MCF 10A (cell line): ENCODE measurements around the gene FOXR2. TPM values are rescaled to one million over a fixed set of nuclear protein-coding genes. Genes with fewer than 3 reads are reported as not detected.

Source experiments
- BruUV-seq: library from RNA; stranded (reverse); fragments of 400-500 nt; replicated peaks from 2 replicates; lab custom pipeline; 2021; lab: Mats Ljungman, UMichigan
- CTCF ChIA-PET: fragments of 300-600 bp; sonication (Branson Sonifier 250); formaldehyde crosslinking; extraction: SDS; loops from one replicate; lab custom pipeline; 2021; ENCODE audit warnings: antibody characterized with exemption, inconsistent platforms; lab: Yijun Ruan, JAX
- POLR2A ChIA-PET: fragments of 300-600, 350-650 bp; sonication (Branson Sonifier 250); formaldehyde crosslinking; extraction: SDS; loops from one replicate; lab custom pipeline; 2020; ENCODE audit warnings: antibody characterized with exemption, inconsistent platforms; lab: Yijun Ruan, JAX
- DNase-seq: peaks from one replicate; pipeline ENCODE4 v3.0.0-alpha.2; 2018; ENCODE audit not compliant: unreplicated experiment
- H3K27ac Mint-ChIP-seq: one replicate; pipeline ENCODE4 v1.8.0; 2022; ENCODE audit warnings: mild to moderate bottlenecking, low read depth, mixed read lengths; ENCODE audit not compliant: unreplicated experiment
- H3K27me3 Mint-ChIP-seq: one replicate; pipeline ENCODE4 v1.8.0; 2022; ENCODE audit warnings: mixed read lengths; ENCODE audit not compliant: insufficient read depth, unreplicated experiment
- H3K36me3 Mint-ChIP-seq: one replicate; pipeline ENCODE4 v1.8.0; 2022; ENCODE audit warnings: mild to moderate bottlenecking, moderate library complexity, mixed read lengths; ENCODE audit not compliant: insufficient read depth, unreplicated experiment
- H3K4me1 Mint-ChIP-seq: one replicate; pipeline ENCODE4 v1.8.0; 2022; ENCODE audit warnings: mixed read lengths; ENCODE audit not compliant: insufficient read depth, unreplicated experiment
- H3K4me3 Mint-ChIP-seq: one replicate; pipeline ENCODE4 v1.8.0; 2022; ENCODE audit warnings: mild to moderate bottlenecking, moderate library complexity, mixed read lengths; ENCODE audit not compliant: unreplicated experiment
- H3K9me3 Mint-ChIP-seq: one replicate; pipeline ENCODE4 v1.8.0; 2022; ENCODE audit warnings: mixed read lengths; ENCODE audit not compliant: unreplicated experiment
- intact Hi-C: fragments of 100-400 bp; cut with micrococcal nuclease; formaldehyde crosslinking; loops from 2 replicates; pipeline ENCODE4 v1.14.1; 2022
- total RNA-seq: library from RNA; stranded (reverse); gene quantifications from 2 replicates; pipeline ENCODE4 v1.2.3, GENCODE V29; 2022
- TF ChIP-seq, protein P1 (sequence below): fragments of 200-600 bp; IDR thresholded peaks from one replicate; pipeline ENCODE4 v1.8.0; 2022; ENCODE audit warnings: antibody characterized with exemption, mild to moderate bottlenecking; ENCODE audit not compliant: unreplicated experiment

The FOXR2 gene
- total RNA-seq, 1 experiment from 2014 or later = not detected

DNA sequence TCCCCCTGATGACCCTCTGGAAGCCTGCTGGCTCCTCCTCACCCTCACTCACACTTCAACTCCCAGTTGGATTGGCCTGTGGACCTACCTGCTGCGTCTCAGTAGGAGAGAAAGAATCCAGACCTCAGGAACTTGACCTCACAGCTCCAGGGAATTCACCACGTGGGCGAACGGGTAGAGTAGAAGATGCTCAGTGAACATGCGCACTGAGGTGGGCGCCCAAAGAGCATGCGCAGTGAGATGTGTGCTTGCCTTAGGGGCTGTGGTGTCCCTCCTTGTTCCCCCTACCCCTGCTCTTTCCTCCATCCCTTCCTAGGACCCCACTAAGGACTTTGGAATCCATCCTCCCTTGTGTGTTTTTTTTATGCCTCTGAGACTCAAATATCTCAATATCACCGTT lies 12.9 kb downstream of the FOXR2 start:
- CTCF ChIA-PET = no interaction called here
- intact Hi-C loops = no loop called here
- Mint-ChIP-seq H3K36me3 (no peaks in the 10 kb centered on the region), H3K4me3 (no peak overlapping the region), H3K27me3 (no peaks in the 10 kb centered on the region), H3K4me1 (no peaks in the 10 kb centered on the region), H3K27ac (no peak overlapping the region), H3K9me3 (no peaks in the 10 kb centered on the region)
- no TSS peak for BruUV-seq
- DNase-seq = no peak
- TF ChIP-seq, protein P1, sequence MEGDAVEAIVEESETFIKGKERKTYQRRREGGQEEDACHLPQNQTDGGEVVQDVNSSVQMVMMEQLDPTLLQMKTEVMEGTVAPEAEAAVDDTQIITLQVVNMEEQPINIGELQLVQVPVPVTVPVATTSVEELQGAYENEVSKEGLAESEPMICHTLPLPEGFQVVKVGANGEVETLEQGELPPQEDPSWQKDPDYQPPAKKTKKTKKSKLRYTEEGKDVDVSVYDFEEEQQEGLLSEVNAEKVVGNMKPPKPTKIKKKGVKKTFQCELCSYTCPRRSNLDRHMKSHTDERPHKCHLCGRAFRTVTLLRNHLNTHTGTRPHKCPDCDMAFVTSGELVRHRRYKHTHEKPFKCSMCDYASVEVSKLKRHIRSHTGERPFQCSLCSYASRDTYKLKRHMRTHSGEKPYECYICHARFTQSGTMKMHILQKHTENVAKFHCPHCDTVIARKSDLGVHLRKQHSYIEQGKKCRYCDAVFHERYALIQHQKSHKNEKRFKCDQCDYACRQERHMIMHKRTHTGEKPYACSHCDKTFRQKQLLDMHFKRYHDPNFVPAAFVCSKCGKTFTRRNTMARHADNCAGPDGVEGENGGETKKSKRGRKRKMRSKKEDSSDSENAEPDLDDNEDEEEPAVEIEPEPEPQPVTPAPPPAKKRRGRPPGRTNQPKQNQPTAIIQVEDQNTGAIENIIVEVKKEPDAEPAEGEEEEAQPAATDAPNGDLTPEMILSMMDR = no peak
- POLR2A ChIA-PET = no interaction called here

DNA sequence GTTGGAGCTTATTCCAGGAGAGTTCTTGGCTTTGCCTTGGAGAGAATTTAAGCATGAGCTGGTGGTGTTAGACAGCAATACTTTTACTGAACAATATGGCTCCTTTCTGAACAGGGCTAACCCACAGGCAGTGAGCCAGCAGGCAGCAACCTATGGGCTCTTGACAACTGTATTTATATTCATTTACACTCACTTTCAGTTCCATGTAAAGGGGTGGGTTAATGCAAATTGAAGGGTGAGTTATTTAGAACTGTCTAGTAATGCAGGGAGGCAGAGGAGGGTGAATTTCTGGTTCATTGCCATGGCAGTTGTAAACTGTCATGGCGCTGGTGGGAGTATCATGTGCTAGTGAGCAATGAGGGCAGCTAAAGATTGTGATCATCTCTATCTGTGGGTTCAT lies 15.7 kb downstream of the FOXR2 start:
- H3K4me3 Mint-ChIP-seq = no peak overlapping the region
- intact Hi-C loops = no loop called here
- no TSS peak for BruUV-seq
- no peak for DNase-seq
- ChIA-PET CTCF (interaction anchor here (0.5 to 0.6 kb wide), 2 partner anchors 233 to 609 kb away, joined by 3 to 4 read pairs; no protein-coding TSS in a partner anchor), POLR2A (interaction anchor here (0.7 kb wide), 1 partner anchor 433 kb away, joined by 3 read pairs; no protein-coding TSS in a partner anchor)
- no peak overlapping the region for H3K27ac Mint-ChIP-seq
- no peaks in the 10 kb centered on the region for H3K9me3 Mint-ChIP-seq
- TF ChIP-seq, protein P1 = no peak
- H3K4me1 Mint-ChIP-seq = no peaks in the 10 kb centered on the region
- no peaks in the 10 kb centered on the region for H3K36me3 Mint-ChIP-seq
- peaks cover 20% of the 10 kb centered on the region for H3K27me3 Mint-ChIP-seq

DNA sequence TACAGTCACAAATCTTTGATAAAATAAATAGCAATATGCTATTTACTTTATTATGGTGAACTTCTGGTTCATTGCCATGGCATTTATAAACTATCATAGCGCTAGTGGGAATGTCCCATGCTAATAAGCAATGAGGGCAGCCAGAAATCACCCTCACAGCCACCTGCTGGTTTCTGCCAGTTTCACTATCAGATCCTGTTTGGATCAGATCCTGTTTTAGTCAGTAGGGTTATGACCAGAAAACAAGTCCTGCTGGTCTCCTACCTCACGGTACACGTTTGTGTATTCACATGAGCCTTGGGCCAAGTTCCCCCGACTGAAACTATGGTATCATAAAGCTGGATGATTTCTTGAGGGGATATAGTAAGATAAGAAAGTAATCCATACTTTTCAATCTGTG lies 17.7 kb downstream of the FOXR2 start:
- intact Hi-C loops = no loop called here
- ChIA-PET CTCF (interaction anchor here (0.6 kb wide), 1 partner anchor 1067 kb away, joined by 3 read pairs; no protein-coding TSS in a partner anchor), POLR2A (no interaction called here)
- no peaks in the 10 kb centered on the region for H3K9me3 Mint-ChIP-seq
- no peak for DNase-seq
- no peaks in the 10 kb centered on the region for H3K36me3 Mint-ChIP-seq
- no peak overlapping the region for H3K4me3 Mint-ChIP-seq
- TF ChIP-seq, protein P1 = no peak
- H3K4me1 Mint-ChIP-seq = no peaks in the 10 kb centered on the region
- no TSS peak for BruUV-seq
- peaks cover 32% of the 10 kb centered on the region for H3K27me3 Mint-ChIP-seq
- H3K27ac Mint-ChIP-seq = no peak overlapping the region

DNA sequence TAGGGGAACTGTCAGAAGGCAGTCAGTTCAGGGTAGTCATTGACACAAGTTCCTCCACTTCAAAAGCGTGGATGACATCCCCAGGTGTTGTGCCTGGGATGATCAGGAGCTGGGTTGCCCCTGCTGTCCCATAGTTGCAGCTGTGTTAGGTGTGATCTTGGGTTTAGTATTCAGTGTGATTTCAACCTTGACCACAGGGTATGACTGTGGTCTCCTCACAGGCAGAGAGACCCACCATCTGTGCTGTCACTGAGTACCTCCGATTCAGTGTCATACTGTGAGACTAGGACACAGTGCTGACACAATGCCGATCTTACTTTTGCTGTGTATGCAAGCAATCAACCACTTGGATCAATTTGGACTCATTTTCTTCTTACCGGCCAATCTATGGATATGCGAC lies 25.2 kb downstream of the FOXR2 start:
- H3K36me3 Mint-ChIP-seq = no peaks in the 10 kb centered on the region
- CTCF ChIA-PET = interaction anchor here (0.6 kb wide), 1 partner anchor 10 kb away, joined by 3 read pairs; no protein-coding TSS in a partner anchor
- TF ChIP-seq, protein P1 = no peak
- peaks cover 45% of the 10 kb centered on the region for H3K27me3 Mint-ChIP-seq
- intact Hi-C loops = no loop called here
- no peaks in the 10 kb centered on the region for H3K4me1 Mint-ChIP-seq
- no peak overlapping the region for H3K4me3 Mint-ChIP-seq
- no peak overlapping the region for H3K27ac Mint-ChIP-seq
- peaks cover 6% of the 10 kb centered on the region for H3K9me3 Mint-ChIP-seq
- BruUV-seq = no TSS peak
- DNase-seq = no peak
- POLR2A ChIA-PET = no interaction called here
